GM23338 (cell line): ENCODE results near the gene CHAT. TPM values are rescaled to one million over a fixed set of nuclear protein-coding genes. Genes with fewer than 3 reads are reported as not detected.

Experiments used
- ATAC-seq: fragments of 200-7000 bp; cut with Tn5 transposase; 3 replicates; pipeline ENCODE4 v1.9.1; 2020
- DNase-seq: peaks from one replicate; pipeline ENCODE4 v3.0.0-alpha.2; 2015; ENCODE audit warnings: low spot score
- H2AFZ ChIP-seq: fragments of 200-600 bp; sonication (generic); 2 replicates; pipeline ENCODE4 v1.8.0; 2016; ENCODE audit warnings: antibody characterized with exemption, mild to moderate bottlenecking, moderate library complexity
- H3F3A ChIP-seq: fragments of 200-600 bp; sonication (generic); replicated peaks from 2 replicates; pipeline ENCODE4 v1.8.0; 2017; ENCODE audit warnings: antibody characterized with exemption, mixed run types, low read depth
- H3K27ac ChIP-seq: fragments of 200-600 bp; sonication (generic); 2 replicates; pipeline ENCODE4 v1.6.1; 2016; ENCODE audit warnings: low read depth
- H3K27me3 ChIP-seq: fragments of 200-600 bp; sonication (generic); 2 replicates; pipeline ENCODE4 v1.8.0; 2016; ENCODE audit warnings: mild to moderate bottlenecking, mixed run types, moderate library complexity; ENCODE audit not compliant: insufficient read depth
- H3K36me3 ChIP-seq: fragments of 200-600 bp; sonication (generic); 2 replicates; pipeline ENCODE4 v1.8.0; 2016; ENCODE audit warnings: mild to moderate bottlenecking; ENCODE audit not compliant: insufficient read depth
- H3K4me1 ChIP-seq: fragments of 200-600 bp; sonication (generic); 2 replicates; pipeline ENCODE4 v1.8.0; 2016; ENCODE audit warnings: mild to moderate bottlenecking, moderate library complexity; ENCODE audit not compliant: insufficient read depth
- H3K4me2 ChIP-seq: fragments of 200-600 bp; sonication (generic); 2 replicates; pipeline ENCODE4 v1.7.1; 2017; ENCODE audit warnings: mixed run types
- H3K4me3 ChIP-seq: fragments of 200-600 bp; sonication (generic); 2 replicates; pipeline ENCODE4 v1.6.1; 2016; ENCODE audit warnings: mixed run types
- H3K79me2 ChIP-seq: fragments of 200-600 bp; sonication (generic); replicated peaks from 2 replicates; pipeline ENCODE4 v1.8.0; 2017; ENCODE audit warnings: mild to moderate bottlenecking; ENCODE audit not compliant: insufficient read depth
- H3K9me2 ChIP-seq: fragments of 200-600 bp; sonication (generic); 2 replicates; pipeline ENCODE4 v1.8.0; 2017; ENCODE audit not compliant: insufficient read depth
- H4K20me1 ChIP-seq: fragments of 200-600 bp; sonication (generic); replicated peaks from 2 replicates; pipeline ENCODE4 v1.8.0; 2017; ENCODE audit warnings: mild to moderate bottlenecking; ENCODE audit not compliant: insufficient read depth
- H3K27ac Mint-ChIP-seq: 2 replicates; pipeline ENCODE4 v1.8.0; 2020; ENCODE audit warnings: inconsistent platforms, mild to moderate bottlenecking, moderate library complexity, mixed read lengths
- H3K27me3 Mint-ChIP-seq: 3 replicates; pipeline ENCODE4 v1.8.0; 2022; ENCODE audit warnings: low read depth, mild to moderate bottlenecking, moderate library complexity, mixed read lengths, inconsistent platforms; ENCODE audit not compliant: insufficient read depth, poor library complexity
- H3K36me3 Mint-ChIP-seq: 3 replicates; pipeline ENCODE4 v1.8.0; 2021; ENCODE audit warnings: low read depth, mild to moderate bottlenecking, inconsistent platforms, moderate library complexity, mixed read lengths
- H3K4me1 Mint-ChIP-seq: 3 replicates; pipeline ENCODE4 v1.8.0; 2020; ENCODE audit warnings: mild to moderate bottlenecking, inconsistent platforms, mixed read lengths
- H3K4me3 Mint-ChIP-seq: 3 replicates; pipeline ENCODE4 v1.8.0; 2021; ENCODE audit warnings: moderate library complexity, mild to moderate bottlenecking, inconsistent platforms, mixed read lengths
- H3K9me3 Mint-ChIP-seq: 3 replicates; pipeline ENCODE4 v1.8.0; 2020; ENCODE audit warnings: moderate library complexity, mild to moderate bottlenecking, inconsistent platforms, mixed read lengths
- EZH2phosphoT487 ChIP-seq: fragments of 200-600 bp; sonication (generic); IDR thresholded peaks from one replicate; pipeline ENCODE4 v1.8.1; 2018; ENCODE audit warnings: antibody characterized with exemption; ENCODE audit not compliant: unreplicated experiment
- JUNB ChIP-seq: IDR thresholded peaks from one replicate; pipeline ENCODE4 v1.6.1; 2016; ENCODE audit warnings: antibody characterized with exemption; ENCODE audit not compliant: unreplicated experiment
- NANOG ChIP-seq: IDR thresholded peaks from 2 replicates; pipeline ENCODE4 v1.6.1; 2016; ENCODE audit warnings: antibody characterized with exemption, borderline replicate concordance
- POLR2AphosphoS5 ChIP-seq: IDR thresholded peaks from 2 replicates; pipeline ENCODE4 v1.6.1; 2016; ENCODE audit warnings: antibody characterized with exemption, low read depth
- STAT1 ChIP-seq: IDR thresholded peaks from one replicate; pipeline ENCODE4 v1.6.1; 2016; ENCODE audit warnings: antibody characterized with exemption; ENCODE audit not compliant: unreplicated experiment
- ZNF114 ChIP-seq: fragments of 250-450 bp; sonication (Bioruptor Pico); IDR thresholded peaks from 2 replicates; pipeline ENCODE4 v1.5.0; 2020; ENCODE audit warnings: mild to moderate bottlenecking, moderate library complexity
- ZNF331 ChIP-seq: fragments of 250-450 bp; sonication (Bioruptor Pico); IDR thresholded peaks from 2 replicates; pipeline ENCODE4 v1.5.0; 2020; ENCODE audit warnings: low read depth, mild to moderate bottlenecking, moderate library complexity
- polyA plus RNA-seq: library from polyadenylated mRNA; unstranded; fragments of >200 nt; fragmentation: Nextera tagmentation; extraction: Ambion mirVana; gene quantifications from 2 replicates; pipeline ENCODE4 v1.2.1, GENCODE V29; 2016
- total RNA-seq: library from RNA; depleted of rRNA; stranded (reverse); fragments of >200 nt; shearing (Covaris generic); gene quantifications from 2 replicates; pipeline ENCODE4 v1.2.3, GENCODE V29; 2014
- TF ChIP-seq, protein P1 (sequence below), 2 experiments: fragments of 200-600 bp in 1 of 2; sonication (generic) in 1 of 2; conservative IDR thresholded peaks; 2 replicates each; pipeline versions ENCODE4 v1.5.1 to v1.6.1; 2016 to 2017; ENCODE audit warnings: antibody characterized with exemption in 2 of 2, low read depth in 2 of 2, mild to moderate bottlenecking in 2 of 2, moderate library complexity in 1 of 2
- TF ChIP-seq, protein P2 (sequence below): IDR thresholded peaks from one replicate; pipeline ENCODE4 v1.6.1; 2018; ENCODE audit warnings: antibody characterized with exemption; ENCODE audit not compliant: unreplicated experiment
- TF ChIP-seq, protein P3 (sequence below): IDR thresholded peaks from 2 replicates; pipeline ENCODE4 v1.6.1; 2016; ENCODE audit warnings: antibody characterized with exemption

Gene CHAT
- total and polyA plus RNA-seq, 2 experiments from 2014 or later = not detected

DNA sequence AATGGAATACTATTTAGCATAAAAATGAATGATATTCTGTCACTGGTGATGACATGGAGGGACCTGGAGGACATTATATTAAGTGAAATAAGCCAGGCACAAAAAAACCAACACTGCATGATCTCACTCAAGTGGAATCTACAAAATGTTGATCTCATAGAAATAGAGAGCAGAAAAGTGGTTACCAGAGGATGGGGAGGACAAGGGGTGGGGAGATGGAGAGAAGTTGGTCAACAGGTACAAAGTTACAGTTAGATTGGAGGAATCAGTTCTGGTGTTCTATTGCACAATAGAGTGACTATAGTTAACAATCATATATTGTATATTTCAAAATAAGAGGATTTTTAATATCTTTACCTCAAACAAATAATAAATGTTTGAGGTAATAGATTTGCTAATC, 28.4 kb upstream of the CHAT start (continued):
- TF ChIP-seq, protein P1, sequence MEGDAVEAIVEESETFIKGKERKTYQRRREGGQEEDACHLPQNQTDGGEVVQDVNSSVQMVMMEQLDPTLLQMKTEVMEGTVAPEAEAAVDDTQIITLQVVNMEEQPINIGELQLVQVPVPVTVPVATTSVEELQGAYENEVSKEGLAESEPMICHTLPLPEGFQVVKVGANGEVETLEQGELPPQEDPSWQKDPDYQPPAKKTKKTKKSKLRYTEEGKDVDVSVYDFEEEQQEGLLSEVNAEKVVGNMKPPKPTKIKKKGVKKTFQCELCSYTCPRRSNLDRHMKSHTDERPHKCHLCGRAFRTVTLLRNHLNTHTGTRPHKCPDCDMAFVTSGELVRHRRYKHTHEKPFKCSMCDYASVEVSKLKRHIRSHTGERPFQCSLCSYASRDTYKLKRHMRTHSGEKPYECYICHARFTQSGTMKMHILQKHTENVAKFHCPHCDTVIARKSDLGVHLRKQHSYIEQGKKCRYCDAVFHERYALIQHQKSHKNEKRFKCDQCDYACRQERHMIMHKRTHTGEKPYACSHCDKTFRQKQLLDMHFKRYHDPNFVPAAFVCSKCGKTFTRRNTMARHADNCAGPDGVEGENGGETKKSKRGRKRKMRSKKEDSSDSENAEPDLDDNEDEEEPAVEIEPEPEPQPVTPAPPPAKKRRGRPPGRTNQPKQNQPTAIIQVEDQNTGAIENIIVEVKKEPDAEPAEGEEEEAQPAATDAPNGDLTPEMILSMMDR (conservative IDR thresholded peaks at IDR 0.05; ENCODE audit: low read depth in 2 of 2) = no peak
- TF ChIP-seq, protein P2, sequence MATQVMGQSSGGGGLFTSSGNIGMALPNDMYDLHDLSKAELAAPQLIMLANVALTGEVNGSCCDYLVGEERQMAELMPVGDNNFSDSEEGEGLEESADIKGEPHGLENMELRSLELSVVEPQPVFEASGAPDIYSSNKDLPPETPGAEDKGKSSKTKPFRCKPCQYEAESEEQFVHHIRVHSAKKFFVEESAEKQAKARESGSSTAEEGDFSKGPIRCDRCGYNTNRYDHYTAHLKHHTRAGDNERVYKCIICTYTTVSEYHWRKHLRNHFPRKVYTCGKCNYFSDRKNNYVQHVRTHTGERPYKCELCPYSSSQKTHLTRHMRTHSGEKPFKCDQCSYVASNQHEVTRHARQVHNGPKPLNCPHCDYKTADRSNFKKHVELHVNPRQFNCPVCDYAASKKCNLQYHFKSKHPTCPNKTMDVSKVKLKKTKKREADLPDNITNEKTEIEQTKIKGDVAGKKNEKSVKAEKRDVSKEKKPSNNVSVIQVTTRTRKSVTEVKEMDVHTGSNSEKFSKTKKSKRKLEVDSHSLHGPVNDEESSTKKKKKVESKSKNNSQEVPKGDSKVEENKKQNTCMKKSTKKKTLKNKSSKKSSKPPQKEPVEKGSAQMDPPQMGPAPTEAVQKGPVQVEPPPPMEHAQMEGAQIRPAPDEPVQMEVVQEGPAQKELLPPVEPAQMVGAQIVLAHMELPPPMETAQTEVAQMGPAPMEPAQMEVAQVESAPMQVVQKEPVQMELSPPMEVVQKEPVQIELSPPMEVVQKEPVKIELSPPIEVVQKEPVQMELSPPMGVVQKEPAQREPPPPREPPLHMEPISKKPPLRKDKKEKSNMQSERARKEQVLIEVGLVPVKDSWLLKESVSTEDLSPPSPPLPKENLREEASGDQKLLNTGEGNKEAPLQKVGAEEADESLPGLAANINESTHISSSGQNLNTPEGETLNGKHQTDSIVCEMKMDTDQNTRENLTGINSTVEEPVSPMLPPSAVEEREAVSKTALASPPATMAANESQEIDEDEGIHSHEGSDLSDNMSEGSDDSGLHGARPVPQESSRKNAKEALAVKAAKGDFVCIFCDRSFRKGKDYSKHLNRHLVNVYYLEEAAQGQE = no peak
- TF ChIP-seq JUNB = no peak
- no peak for TF ChIP-seq ZNF331 (CRISPR knock-in tag)
- no peak for TF ChIP-seq STAT1
- TF ChIP-seq, protein P3, sequence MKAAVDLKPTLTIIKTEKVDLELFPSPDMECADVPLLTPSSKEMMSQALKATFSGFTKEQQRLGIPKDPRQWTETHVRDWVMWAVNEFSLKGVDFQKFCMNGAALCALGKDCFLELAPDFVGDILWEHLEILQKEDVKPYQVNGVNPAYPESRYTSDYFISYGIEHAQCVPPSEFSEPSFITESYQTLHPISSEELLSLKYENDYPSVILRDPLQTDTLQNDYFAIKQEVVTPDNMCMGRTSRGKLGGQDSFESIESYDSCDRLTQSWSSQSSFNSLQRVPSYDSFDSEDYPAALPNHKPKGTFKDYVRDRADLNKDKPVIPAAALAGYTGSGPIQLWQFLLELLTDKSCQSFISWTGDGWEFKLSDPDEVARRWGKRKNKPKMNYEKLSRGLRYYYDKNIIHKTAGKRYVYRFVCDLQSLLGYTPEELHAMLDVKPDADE = no peak
- TF ChIP-seq NANOG = no peak
- TF ChIP-seq POLR2AphosphoS5 = no peak
- TF ChIP-seq EZH2phosphoT487 = no peak
- no peak for TF ChIP-seq ZNF114 (CRISPR knock-in tag)

DNA sequence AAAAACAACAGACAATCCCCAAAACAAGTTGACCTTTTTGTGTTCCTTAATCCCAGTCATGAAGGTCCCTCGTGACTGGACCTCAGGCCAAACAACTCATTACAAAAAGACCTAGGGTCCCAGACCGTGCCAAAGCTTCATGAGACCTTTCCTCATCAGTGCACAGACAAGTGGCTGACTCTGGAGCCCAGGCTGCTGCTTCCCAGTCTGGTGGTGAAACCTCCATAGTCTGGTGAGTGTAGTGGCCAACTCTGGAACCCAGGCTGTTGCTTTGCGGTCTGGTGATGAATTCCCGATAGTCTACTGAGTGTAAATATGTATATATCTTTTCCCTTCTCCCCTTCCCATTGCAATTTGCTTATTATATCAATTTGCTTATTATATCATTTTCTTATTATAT, 25.9 kb upstream of the CHAT start:
- Mint-ChIP-seq H3K27ac (no peak overlapping the region), H3K4me1 (no peaks in the 10 kb centered on the region), H3K9me3 (no peaks in the 10 kb centered on the region), H3K4me3 (no peak overlapping the region), H3K36me3 (no peaks in the 10 kb centered on the region), H3K27me3 (peaks cover under 1% of the 10 kb centered on the region)
- Histone ChIP-seq H3K4me1 (no peaks in the 10 kb centered on the region), H3K36me3 (no peaks in the 10 kb centered on the region), H3K9me2 (no peaks in the 10 kb centered on the region), H3K4me3 (no peak overlapping the region), H3K27me3 (no peaks in the 10 kb centered on the region), H3F3A (no peaks in the 10 kb centered on the region), H3K4me2 (no peak overlapping the region), H3K27ac (no peak overlapping the region), H4K20me1 (no peaks in the 10 kb centered on the region), H3K79me2 (no peaks in the 10 kb centered on the region), H2AFZ (no peak overlapping the region)
- DNase-seq (no peak), ATAC-seq (no peak)
- TF ChIP-seq STAT1 = no peak
- no peak for TF ChIP-seq POLR2AphosphoS5
- TF ChIP-seq, protein P2 = no peak
